Stimulated activated CD8-positive, alpha-beta memory T cell treated with anti-CD3 and anti-CD28 coated beads, Interleukin-12 subunit alpha, Interleukin-12 subunit beta, amount 100 ng/mL, for 24 hours (primary cell): ENCODE data around the gene KLHL36.

Source experiments
- DNase-seq: peaks from one replicate; pipeline ENCODE4 v3.0.0-alpha.2; 2020; ENCODE audit errors: extremely low read depth

The KLHL36 gene

DNA sequence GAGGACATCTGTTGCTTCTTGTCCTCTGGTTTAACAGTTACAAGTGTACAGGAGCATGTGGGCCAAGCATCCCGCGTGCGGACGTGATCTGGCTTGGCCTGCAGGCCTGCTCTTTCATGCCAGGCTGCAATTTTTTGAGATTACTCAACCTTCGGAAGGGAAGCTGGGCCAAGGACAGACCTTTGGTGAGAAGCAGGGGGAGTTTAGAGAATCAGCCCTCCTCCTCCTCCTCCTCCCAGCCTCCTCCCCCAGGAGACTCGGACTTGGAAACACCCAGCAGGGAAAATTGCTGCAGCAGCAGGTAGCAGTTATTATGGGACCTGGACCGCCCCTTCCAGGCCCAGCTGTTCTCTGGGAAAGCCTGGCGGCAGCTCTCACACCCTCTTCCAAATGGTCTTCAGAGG is 5.1 kb upstream of the KLHL36 start:
- DNase-seq, result no peak

DNA sequence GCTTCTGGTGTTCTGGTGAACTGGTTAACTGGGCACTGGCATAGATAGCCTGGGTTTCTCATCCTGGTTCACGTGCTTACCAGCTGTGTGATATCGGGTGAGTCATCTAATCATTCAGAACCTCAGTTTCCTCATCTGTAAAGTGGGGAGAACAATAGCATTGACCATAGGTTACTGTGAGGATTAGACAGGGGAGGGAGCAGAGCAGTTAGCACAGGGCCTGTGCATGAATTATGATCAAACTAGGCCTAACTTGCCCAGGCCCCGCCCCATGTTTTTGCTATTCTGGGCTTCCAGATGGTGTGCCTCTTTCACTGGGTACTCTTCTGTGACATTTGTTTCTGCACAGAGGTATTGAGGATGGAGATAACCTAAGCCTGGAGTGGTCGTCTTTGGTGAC is 4.6 kb upstream of the KLHL36 start:
- DNase-seq, result no peak

- no peak for DNase-seq
Observed at GRCh38 chr16:84648595-84649510, 542 bp downstream of the KLHL36 start.

DNA sequence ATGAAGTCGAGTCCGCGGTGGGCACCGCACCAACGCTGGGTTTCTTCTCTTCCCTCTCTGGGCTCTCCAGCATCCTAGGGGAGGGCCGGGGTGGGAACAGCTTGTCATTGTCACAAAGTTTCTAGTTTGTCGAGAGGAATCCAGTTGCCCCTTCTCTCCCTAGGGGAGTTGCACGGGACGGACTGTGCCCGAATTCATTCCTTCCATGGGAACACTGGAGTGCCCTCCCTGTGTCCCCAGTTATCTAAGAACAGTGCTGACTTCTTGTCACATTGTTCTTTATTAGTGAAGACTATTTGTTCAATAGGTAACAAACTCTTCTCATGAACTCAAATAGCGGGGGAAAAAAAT is 1.2 kb downstream of the KLHL36 start:
- no peak for DNase-seq

GRCh38 chr16:84650062-84650991 is 2.0 kb downstream of the KLHL36 start:
- no peak for DNase-seq

DNA sequence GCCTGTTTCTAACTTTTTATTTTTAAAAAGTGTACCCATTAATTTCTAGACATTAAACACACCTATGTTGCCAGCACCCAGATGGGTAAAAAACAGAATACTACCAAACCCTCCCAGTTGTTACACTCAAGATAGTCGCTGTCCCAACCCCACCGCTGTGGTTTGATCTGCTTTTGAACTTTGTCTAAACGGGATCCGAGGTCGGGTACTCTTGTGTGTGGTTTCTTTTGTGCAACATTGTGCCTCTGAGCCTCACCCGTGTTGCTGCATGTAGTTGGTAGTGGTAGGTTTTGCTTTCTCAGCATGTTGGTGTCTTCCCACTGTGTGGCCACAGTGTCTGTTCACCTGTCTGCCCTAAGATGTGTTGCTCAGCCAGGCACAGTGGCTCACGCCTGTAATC is 4.3 kb downstream of the KLHL36 start:
- DNase-seq, result no peak

DNA sequence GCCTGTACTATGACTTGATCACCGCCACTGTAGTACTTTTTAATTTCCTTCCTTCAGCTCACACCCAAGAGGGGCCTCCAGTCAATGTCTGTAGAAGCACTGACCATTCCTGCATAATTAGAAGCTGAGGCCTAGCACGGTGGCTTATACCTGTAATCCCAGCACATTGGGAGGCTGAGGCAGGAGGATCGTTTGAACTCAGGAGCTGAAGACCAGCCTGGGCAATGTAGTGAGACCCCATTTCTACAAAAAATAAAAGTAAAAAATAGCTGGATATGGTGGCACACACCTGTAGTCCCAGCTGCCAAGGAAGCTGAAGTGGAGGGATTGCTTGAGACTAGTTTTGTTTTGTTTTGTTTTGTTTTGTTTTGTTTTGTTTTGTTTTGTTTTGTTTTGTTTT is 5.9 kb downstream of the KLHL36 start:
- no peak for DNase-seq

GRCh38 chr16:84654998-84655397 is 6.7 kb downstream of the KLHL36 start:
- no peak for DNase-seq

- no peak for DNase-seq
Observed at GRCh38 chr16:84656649-84657048, 8.3 kb downstream of the KLHL36 start.

DNA sequence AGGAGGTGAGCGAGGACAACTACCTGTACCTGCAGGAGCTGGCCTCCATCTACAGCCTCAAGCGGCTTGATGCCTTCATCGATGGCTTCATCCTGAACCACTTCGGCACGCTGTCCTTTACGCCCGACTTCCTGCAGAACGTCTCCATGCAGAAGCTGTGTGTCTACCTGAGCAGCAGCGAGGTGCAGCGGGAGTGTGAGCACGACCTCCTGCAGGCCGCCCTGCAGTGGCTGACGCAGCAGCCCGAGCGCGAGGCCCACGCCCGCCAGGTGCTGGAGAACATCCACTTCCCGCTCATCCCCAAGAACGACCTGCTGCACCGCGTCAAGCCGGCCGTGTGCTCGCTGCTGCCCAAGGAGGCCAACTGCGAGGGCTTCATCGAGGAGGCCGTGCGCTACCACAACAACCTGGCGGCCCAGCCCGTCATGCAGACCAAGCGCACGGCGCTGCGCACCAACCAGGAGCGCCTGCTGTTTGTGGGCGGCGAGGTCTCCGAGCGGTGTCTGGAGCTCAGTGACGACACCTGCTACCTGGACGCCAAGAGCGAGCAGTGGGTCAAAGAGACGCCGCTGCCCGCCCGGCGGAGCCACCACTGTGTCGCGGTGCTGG is 9.0 kb downstream of the KLHL36 start:
- no peak for DNase-seq

GRCh38 chr16:84658690-84659089 is 10.4 kb downstream of the KLHL36 start:
- no peak for DNase-seq

- no peak for DNase-seq
Observed at GRCh38 chr16:84659656-84660300, 11.5 kb downstream of the KLHL36 start.

GRCh38 chr16:84660973-84661372 is 12.7 kb downstream of the KLHL36 start:
- no peak for DNase-seq

GRCh38 chr16:84661418-84662060 is 13.2 kb downstream of the KLHL36 start:
- no peak for DNase-seq

- no peak for DNase-seq
Observed at GRCh38 chr16:84662471-84662870, 14.2 kb downstream of the KLHL36 start.

GRCh38 chr16:84663433-84664101 is 15.3 kb downstream of the KLHL36 start:
- DNase-seq, result no peak

DNA sequence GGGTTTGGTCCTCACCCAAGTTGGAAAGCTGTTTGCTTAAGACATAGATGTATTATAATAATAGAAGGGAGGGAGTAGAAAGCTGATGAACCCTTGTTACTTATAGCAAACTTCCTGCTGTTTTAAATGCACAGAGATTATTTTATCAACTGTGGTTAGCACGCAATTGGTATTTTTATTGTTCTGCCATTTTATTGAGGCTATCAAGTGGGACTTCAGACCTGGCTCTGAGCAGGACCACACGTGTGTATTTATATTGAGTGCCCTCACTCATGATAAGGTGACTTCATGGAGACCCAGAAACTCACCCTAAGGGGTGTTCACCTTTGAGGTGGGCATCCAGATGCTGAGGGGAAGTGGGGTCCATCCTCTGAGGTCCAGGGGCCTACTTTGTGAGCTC is 17.0 kb downstream of the KLHL36 start:
- DNase-seq, result no peak

- no peak for DNase-seq
Observed at GRCh38 chr16:84665843-84666242, 17.5 kb downstream of the KLHL36 start.

- no peak for DNase-seq
Observed at GRCh38 chr16:84667600-84668309, 19.4 kb downstream of the KLHL36 start.

DNA sequence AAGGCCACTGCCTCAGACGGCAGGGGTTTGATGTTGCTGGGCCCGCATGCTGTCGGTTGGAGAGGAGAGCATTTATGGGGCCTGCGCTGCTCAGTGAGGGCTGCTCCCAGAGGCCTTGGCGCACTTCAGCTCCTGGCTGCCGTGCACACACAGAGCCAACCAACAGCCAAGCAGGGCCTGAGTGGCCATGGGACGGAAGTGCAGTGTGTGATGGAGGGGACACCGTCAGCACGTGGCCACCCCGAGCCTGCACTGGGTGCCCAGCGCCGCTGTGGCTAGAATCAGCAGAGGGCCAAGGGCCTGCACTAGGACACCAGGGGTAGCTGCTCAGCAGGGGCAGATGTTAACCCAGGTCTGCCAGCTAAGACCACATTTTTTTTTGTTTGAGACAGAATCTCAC is 21.8 kb downstream of the KLHL36 start:
- no peak for DNase-seq
